ENCODE measurements around the gene SLC7A5. TPM values are rescaled to one million over a fixed set of nuclear protein-coding genes. Genes with fewer than 3 reads are reported as not detected.

Gene SLC7A5
- total and polyA plus RNA-seq, 2 donors (not counting 3 experiments of a cell fraction or from before 2014, with no cell fraction given): 14.1 to 29.2 TPM

DNA sequence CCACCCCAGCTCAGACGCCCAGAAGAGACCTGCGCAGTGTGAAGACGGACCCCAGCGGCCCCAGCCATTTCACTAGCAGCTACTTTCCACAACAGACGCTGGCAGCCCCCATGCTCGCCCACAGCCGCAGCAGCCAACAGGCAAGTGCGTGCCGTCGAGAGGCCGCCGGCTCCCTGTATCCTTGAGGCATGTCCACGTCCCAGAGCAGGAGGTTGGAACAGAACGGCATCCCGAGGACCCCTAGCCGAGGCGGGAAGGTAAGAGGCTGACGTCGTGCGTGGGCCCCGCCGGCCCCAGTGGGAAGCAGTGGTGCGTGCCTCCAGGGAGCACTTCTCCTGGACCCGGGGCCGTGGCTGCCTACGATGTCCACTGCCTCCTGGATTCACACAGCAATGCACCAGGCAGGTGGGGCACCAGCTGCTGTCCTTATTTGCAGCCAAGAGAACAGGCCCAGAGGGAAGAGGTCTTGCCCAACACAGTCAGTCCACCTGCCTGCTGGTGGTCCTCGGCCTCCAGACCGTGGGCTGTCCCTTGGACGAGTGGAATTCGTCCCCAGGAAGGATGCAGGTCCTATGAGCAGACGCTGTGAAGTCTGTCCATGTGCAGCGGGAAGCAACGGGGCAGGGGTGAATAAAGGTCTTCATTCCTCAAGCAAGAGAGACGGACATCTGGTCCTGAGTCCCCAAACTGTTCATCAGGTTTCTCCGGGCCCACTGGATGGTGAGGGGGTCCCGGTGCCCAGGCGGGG, 38.5 kb downstream of the SLC7A5 start:
- no peaks in the 10 kb centered on the region for H3K79me2 ChIP-seq (ENCODE audit: control insufficient read depth, insufficient read depth, low read length)
- no peak for TF ChIP-seq POLR2AphosphoS5 (IDR thresholded peaks at IDR 0.05; ENCODE audit: insufficient read depth, low read depth, low read length)
- TF ChIP-seq POLR2A (IDR thresholded peaks at IDR 0.05; ENCODE audit: low read depth, low read length): no peak
- TF ChIP-seq MYC (IDR thresholded peaks at IDR 0.05; ENCODE audit: low read depth, low read length): no peak
- no peak for TF ChIP-seq EZH2 (IDR thresholded peaks at IDR 0.05; ENCODE audit: borderline replicate concordance, low read depth, low read length, severe bottlenecking)
- TF ChIP-seq, protein P1, sequence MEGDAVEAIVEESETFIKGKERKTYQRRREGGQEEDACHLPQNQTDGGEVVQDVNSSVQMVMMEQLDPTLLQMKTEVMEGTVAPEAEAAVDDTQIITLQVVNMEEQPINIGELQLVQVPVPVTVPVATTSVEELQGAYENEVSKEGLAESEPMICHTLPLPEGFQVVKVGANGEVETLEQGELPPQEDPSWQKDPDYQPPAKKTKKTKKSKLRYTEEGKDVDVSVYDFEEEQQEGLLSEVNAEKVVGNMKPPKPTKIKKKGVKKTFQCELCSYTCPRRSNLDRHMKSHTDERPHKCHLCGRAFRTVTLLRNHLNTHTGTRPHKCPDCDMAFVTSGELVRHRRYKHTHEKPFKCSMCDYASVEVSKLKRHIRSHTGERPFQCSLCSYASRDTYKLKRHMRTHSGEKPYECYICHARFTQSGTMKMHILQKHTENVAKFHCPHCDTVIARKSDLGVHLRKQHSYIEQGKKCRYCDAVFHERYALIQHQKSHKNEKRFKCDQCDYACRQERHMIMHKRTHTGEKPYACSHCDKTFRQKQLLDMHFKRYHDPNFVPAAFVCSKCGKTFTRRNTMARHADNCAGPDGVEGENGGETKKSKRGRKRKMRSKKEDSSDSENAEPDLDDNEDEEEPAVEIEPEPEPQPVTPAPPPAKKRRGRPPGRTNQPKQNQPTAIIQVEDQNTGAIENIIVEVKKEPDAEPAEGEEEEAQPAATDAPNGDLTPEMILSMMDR (IDR thresholded peaks at IDR 0.05; ENCODE audit: extremely low read depth in 1 of 2, insufficient read depth in 1 of 2, low read depth in 1 of 2, low read length in 2 of 2): no peak
- TF ChIP-seq FOS (IDR thresholded peaks at IDR 0.05; ENCODE audit: borderline replicate concordance, insufficient read depth, low read length): no peak
- TF ChIP-seq JUN (IDR thresholded peaks at IDR 0.05; ENCODE audit: borderline replicate concordance, insufficient read depth, insufficient read length, low read depth): no peak
- TF ChIP-seq GATA2 (IDR thresholded peaks at IDR 0.05; ENCODE audit: insufficient read depth, insufficient read length, low read depth, low read length): no peak
- TF ChIP-seq, protein P2, sequence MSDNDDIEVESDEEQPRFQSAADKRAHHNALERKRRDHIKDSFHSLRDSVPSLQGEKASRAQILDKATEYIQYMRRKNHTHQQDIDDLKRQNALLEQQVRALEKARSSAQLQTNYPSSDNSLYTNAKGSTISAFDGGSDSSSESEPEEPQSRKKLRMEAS (IDR thresholded peaks at IDR 0.05; ENCODE audit: insufficient read depth, insufficient read length): no peak
- POLR2A ChIA-PET: no interaction called here
- no peak for FAIRE-seq
- dilution Hi-C loops (cut with MboI; ENCODE audit: extremely low pct_ligation_motif_present, low sequenced_read_pairs): no loop called here
- H3K9ac ChIP-seq (replicated peaks; ENCODE audit: extremely low read depth, insufficient read depth, low read length): no peak overlapping the region
- H3K27me3 ChIP-seq (ENCODE audit: control insufficient read depth in 2 of 2, insufficient read depth in 2 of 2, low read length in 2 of 2): no peaks in the 10 kb centered on the region
- H3K36me3 ChIP-seq (ENCODE audit: control insufficient read depth in 2 of 2, extremely low read depth in 1 of 2, insufficient read depth in 2 of 2, low read length in 2 of 2): peaks cover 3 to 10% of the 10 kb centered on the region in 2 experiments
- no peak overlapping the region for H2AFZ ChIP-seq (ENCODE audit: low read depth, low read length)
- no peak overlapping the region for H3K4me3 ChIP-seq (replicated peaks in 1 of 3; ENCODE audit: insufficient read depth in 1 of 3, low read depth in 1 of 3, low read length in 3 of 3)
- CTCF ChIA-PET: interaction anchor here (2.0 kb wide), 1 partner anchor 52 kb away, joined by 10 read pairs; no protein-coding TSS in a partner anchor
- H3K4me2 ChIP-seq (ENCODE audit: insufficient read depth, low read length): no peak overlapping the region
- no peaks in the 10 kb centered on the region for H3K4me1 ChIP-seq (ENCODE audit: control insufficient read depth, extremely low read depth, insufficient read depth, low read length)
- no peaks in the 10 kb centered on the region for H4K20me1 ChIP-seq (replicated peaks; ENCODE audit: control insufficient read depth, extremely low read depth, insufficient read depth, low read length)
- H3K9me1 ChIP-seq (replicated peaks; ENCODE audit: control insufficient read depth, extremely low read depth, insufficient read depth, low read length): no peaks in the 10 kb centered on the region
- H3K9me3 ChIP-seq (replicated peaks; ENCODE audit: control insufficient read depth, insufficient read depth, low read length): no peaks in the 10 kb centered on the region
- intact Hi-C loops (cut with micrococcal nuclease): no loop called here
- DNase-seq (ENCODE audit: low read depth, low spot score): no peak
- BruUV-seq (replicated peaks): no TSS peak
- H3K27ac ChIP-seq (ENCODE audit: insufficient read depth, low read depth, low read length): no peak overlapping the region
